Left lobe of liver (tissue), 1 donor: ENCODE data around the gene ABCA3. TPM values are rescaled to one million over a fixed set of nuclear protein-coding genes. Genes with fewer than 3 reads are reported as not detected.

Source experiments
- total RNA-seq: library from RNA; stranded (reverse); gene quantifications from one replicate; pipeline ENCODE4 v1.2.1, GENCODE V29; 2021
- donor health status: DM: no; HTN: yes; CAD: no.

Gene ABCA3
- total RNA-seq, 1 donor from 2014 or later, result 1.9 TPM

Other genes starting within 250 kb of the ABCA3 start
- gene PKD1, start 204.8 kb downstream of the ABCA3 start, total RNA-seq, result 65.0 TPM
- gene RAB26, start 192.1 kb downstream of the ABCA3 start, total RNA-seq, result 10.2 TPM
- 44.2 TPM for gene TRAF7, start 184.9 kb downstream of the ABCA3 start, total RNA-seq
- gene CASKIN1, start 144.1 kb downstream of the ABCA3 start, total RNA-seq, result 0.05 TPM
- 16.9 TPM for gene MLST8, start 135.3 kb downstream of the ABCA3 start, total RNA-seq
- 5.3 TPM for gene BRICD5, start 129.9 kb downstream of the ABCA3 start, total RNA-seq
- 7.5 TPM for gene PGP, start 125.9 kb downstream of the ABCA3 start, total RNA-seq
- gene E4F1, start 117.1 kb downstream of the ABCA3 start, total RNA-seq, result 12.7 TPM
- 1.2 TPM for gene DNASE1L2, start 104.3 kb downstream of the ABCA3 start, total RNA-seq
- 171 TPM for gene ECI1, start 89.1 kb downstream of the ABCA3 start, total RNA-seq
- 32.1 TPM for gene RNPS1, start 72.6 kb downstream of the ABCA3 start, total RNA-seq
- gene CCNF, start 88.7 kb upstream of the ABCA3 start, total RNA-seq, result 2.0 TPM
- 0.63 TPM for gene TEDC2, start 119.4 kb upstream of the ABCA3 start, total RNA-seq
- 3.6 TPM for gene NTN3, start 130.6 kb upstream of the ABCA3 start, total RNA-seq
- 32.5 TPM for gene TBC1D24, start 134.4 kb upstream of the ABCA3 start, total RNA-seq
- 87.0 TPM for gene ATP6V0C, start 173.2 kb upstream of the ABCA3 start, total RNA-seq
- 22.2 TPM for gene AMDHD2, start 179.6 kb upstream of the ABCA3 start, total RNA-seq
- 0.20 TPM for gene CEMP1, start 190.7 kb upstream of the ABCA3 start, total RNA-seq
- 27.4 TPM for gene PDPK1, start 197.3 kb upstream of the ABCA3 start, total RNA-seq